Tongue (tissue), 2 donors: ENCODE results near the gene HNRNPUL2. TPM values are rescaled to one million over a fixed set of nuclear protein-coding genes. Genes with fewer than 3 reads are reported as not detected.
"Not testable (repeated sequence)": the region's sequence is repeated elsewhere in the genome, so short reads cannot be mapped to it uniquely, and the experiment has no call there.

ENCODE experiments used
- DNase-seq: peaks from one replicate; pipeline ENCODE4 v3.0.0-alpha.2; 2015
- total RNA-seq: library from RNA; depleted of rRNA; stranded (reverse); fragments of >200 nt; gene quantifications from one replicate; pipeline ENCODE4 v1.2.3, GENCODE V29; 2014

HNRNPUL2 gene
- total RNA-seq, 1 donor from 2014 or later = 39.0 TPM

DNA sequence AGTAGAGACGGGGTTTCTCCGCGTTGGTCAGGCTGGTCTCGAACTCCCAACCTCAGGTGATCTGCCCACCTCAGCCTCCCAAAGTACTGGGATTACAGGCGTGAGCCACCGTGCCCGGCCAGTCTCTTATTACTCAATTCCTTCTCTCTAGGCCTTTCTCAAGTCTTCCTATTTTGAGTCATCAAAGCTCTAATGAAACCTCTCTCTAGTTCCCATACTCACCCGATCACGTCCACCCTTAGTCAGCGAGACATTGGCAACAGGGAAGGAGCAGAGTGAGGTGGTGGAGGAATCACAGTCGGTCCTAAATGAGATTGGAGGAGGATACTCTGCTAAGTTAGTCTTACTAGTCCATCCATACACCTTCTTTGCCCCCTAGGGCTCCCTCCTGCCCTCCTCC is 25.0 kb downstream of the HNRNPUL2 start:
- DNase-seq = no peak

GRCh38 chr11:62694455-62695167 is 32.6 kb downstream of the HNRNPUL2 start:
- DNase-seq = peak; percentile 89

GRCh38 chr11:62693624-62694023 is 33.6 kb downstream of the HNRNPUL2 start:
- not testable (repeated sequence) for DNase-seq

DNA sequence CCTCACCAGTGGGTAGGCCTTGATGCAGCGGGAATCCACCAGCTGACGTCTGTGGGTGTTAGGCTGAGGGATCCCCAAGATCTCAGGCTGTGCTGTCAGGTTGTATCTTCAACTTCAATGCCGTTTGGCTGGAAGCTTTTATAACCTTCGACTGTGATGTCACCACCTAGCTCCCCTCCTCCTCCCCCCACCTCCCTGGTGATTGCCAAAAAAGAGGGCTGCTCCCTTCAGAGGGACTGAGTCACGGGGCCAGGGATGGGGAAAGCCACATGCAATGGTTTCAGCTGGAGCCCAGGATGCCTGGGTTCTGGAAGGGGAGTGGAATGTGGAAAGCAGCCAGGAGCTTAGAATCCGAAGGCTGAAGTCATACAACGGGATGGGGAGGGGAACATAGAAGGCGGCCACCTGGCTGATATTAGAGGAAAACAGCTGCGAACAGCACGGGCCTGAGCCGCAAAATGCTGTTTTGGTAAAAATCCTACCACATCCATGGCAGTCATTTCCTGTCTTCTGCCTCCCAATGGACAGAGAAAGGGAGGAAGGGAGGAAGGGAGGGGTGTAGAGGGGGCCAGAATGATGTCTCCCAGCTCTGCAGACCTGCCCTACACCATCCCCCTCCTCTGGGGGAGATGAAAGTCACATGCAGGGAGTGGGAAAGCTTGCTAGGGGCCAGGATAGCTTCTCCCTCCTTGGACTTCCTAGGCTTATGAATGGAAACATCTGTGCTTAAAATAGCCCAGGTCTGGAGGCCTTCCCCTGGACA is 37.7 kb downstream of the HNRNPUL2 start, which contains the start of gene LRRN4CL:
Gene LRRN4CL, minus strand, starts transcription at position 110 of the 763 bp plus-strand sequence. CDS start 1,022 bp downstream, outside the sequence.
- peak; percentile 87 for DNase-seq

- DNase-seq = no peak
Measured at GRCh38 chr11:62688491-62688890, 38.8 kb downstream of the HNRNPUL2 start.

- no peak for DNase-seq
Measured at GRCh38 chr11:62687508-62688396, 39.5 kb downstream of the HNRNPUL2 start.

DNA sequence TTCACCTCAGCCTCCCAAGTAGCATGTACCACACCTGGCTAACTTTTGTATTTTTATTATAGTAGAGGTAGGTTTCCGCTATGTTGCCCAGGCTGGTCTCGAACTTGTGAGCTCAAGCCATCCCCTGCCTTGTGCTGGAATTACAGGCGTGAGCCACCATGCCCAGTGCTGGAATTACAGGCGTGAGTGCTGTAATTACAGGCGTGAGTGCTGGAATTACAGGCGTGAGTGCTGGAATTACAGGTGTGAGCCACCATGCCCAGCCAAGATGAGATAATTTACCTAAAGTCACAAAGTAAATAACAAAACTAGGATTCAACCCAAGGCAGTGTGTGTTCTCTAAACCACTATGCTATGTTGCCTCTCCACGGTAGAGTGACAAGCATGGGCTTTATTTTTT is 44.7 kb downstream of the HNRNPUL2 start:
- DNase-seq = no peak

GRCh38 chr11:62680825-62681240 is 46.4 kb downstream of the HNRNPUL2 start:
- peak; percentile 65 for DNase-seq

DNA sequence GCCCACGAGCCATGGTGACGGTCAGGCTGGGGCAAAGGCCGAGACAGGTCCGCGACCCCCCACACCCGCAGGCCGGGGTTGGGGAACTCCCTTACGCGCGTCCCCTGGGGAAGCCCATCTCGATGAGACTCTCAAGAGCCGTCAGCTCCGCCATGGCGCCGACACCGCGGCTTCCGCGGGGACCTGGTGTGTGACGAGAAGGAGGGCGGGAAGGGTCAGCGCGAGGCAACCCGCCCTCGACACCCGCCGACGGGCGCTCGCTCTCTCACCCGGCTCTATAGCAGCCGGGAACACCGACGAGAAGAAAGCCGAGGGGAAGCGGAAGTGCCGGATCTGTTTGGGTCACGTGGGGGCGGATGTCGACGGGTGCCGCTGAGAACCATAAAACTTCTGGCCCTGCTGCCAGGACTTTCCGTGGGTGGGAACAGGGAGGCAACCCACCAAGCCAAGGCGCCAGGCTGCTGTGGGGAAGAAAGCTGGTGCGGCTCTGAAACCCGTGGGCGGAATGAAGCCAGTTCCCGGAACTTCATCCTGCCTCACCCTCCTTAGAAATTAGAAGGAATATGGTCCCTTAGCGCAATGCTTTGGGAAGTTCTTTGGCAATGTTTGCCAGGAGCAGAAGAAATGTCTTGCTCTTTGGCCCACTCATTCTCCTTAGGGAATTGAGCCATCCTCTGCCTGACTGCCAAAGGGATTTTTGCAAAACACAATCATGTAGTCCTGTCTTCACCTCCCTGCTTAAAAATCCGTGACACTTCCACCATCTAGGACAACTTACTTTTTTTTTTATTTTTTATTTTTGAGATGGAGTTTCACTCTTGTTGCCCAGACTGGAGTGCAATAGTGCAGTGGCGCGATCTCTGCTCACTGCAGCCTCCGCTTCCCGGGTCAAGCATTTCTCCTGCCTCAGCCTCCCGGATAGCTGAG is 48.2 kb downstream of the HNRNPUL2 start, which contains the start of gene UBXN1:
Gene UBXN1, minus strand, starts transcription at position 304 of the 927 bp plus-strand sequence. Its CDS starts 150 bp downstream, at position 154.
- DNase-seq = peak; percentile 96

DNA sequence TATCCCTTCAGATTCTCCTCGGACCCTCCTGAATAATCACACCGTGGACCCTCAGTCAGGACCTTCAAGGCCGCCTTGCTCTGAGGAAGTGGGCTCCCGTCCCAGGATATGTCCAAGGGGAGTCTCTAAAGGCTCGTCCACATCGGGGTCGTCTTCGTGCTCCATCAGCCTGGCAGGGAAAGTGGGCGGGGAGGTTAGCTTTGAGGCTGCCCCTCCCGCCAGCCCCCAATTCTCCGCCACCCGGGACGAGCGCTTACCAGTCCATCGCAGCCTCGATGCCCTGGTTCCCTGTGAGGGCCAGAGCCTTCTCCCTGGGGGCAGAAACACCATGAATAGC is 48.9 kb downstream of the HNRNPUL2 start:
- DNase-seq = no peak

- DNase-seq = no peak
Measured at GRCh38 chr11:62677714-62678113, 49.5 kb downstream of the HNRNPUL2 start.

DNA sequence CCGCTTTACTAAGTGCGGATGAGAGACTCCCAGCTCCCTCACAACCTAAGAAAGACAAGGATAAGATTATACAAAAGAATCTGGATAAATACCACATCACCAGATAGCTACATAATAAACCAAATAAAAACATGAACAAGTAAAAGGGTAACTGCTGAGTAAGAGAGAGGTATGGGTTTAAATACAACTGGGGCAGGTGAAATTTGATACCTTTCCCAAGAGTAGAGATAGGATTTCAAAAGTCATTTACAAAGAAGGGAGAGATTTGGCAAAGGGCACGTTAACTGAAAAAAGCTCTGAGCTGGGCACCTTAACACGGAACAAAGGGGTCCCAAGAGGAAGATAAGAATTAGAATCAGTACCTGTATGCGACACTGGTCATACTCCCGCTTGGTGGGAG is 50.1 kb downstream of the HNRNPUL2 start:
- no peak for DNase-seq

DNA sequence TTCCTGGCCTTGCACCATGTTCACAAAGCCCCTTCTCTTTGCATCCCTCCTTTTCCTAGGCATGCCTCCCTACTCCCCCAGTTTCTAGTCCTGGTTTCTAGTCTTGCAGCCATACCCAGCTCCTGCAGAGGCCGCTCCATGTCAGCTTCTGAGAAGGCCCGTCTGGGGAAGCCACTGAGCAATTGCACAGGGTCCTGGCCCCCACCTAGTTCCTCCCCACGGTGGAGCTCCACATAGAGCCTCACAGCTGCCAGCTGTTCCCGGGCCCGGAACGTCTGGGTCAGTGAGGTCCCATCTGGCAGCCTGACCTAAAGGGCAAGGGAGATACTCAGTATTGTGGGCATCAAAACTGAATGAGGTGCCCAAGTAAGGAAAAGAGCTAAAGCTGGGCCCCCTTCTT is 50.6 kb downstream of the HNRNPUL2 start:
- DNase-seq = no peak

DNA sequence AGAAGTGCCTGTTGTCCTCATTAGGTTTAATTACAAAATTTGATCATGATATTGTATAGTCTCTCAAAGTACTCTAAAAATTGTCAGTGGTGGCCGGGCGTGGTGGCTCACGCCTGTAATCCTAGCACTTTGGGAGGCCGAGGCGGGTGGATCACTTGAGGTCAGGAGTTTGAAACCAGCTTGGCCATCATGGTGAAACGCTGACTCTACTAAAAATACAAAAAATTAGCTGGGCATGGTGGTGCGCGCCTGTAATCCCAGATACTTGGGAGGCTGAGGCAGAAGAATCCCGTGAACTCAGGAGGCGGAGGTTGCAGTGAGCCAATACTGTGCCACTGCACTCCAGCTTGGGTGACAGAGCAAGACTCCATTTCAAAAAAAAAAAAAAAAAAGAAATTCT is 51.8 kb downstream of the HNRNPUL2 start:
- DNase-seq = not testable (repeated sequence)

GRCh38 chr11:62673196-62673525 is 54.1 kb downstream of the HNRNPUL2 start:
- no peak for DNase-seq

DNA sequence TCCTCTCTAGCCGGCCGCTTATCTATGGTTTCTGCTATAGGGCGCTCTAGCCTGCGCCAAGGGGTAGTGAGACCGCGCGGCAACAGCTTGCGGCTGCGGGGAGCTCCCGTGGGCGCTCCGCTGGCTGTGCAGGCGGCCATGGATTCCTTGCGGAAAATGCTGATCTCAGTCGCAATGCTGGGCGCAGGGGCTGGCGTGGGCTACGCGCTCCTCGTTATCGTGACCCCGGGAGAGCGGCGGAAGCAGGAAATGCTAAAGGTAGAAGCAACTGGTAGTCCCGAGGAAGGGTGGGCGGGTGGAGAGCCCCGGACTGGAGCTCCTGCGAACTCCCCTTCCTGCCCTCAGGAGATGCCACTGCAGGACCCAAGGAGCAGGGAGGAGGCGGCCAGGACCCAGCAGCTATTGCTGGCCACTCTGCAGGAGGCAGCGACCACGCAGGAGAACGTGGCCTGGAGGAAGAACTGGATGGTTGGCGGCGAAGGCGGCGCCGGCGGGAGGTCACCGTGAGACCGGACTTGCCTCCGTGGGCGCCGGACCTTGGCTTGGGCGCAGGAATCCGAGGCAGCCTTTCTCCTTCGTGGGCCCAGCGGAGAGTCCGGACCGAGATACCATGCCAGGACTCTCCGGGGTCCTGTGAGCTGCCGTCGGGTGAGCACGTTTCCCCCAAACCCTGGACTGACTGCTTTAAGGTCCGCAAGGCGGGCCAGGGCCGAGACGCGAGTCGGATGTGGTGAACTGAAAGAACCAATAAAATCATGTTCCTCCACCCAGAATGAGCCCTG is 55.5 kb downstream of the HNRNPUL2 start, which contains the start of the genes LBHD1 and UQCC3:
Gene LBHD1, minus strand, starts transcription at position 660 of the 782 bp plus-strand sequence. CDS start 2,236 bp downstream, outside the sequence.
Gene UQCC3, plus strand, starts transcription at position 66 of the 782 bp plus-strand sequence. Its CDS starts 73 bp downstream, at position 139.
- peak; percentile 91 for DNase-seq

DNA sequence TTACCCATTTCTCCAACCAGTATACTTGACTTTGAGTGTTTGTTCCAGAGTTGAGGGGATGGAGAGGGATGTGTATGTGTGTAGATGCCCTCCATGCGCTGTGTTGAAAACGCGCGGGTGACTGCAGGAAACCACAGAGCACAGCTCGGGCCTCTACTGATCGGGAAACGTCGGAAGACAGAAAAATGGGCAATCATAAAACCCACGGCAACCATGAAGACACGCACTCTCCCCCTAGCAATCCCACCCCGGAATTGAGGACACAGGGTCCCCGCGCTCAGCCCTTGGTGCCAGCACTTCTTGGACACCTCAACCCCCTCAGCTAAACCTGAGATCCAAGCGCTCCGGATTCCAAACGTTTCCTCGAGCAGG is 56.0 kb downstream of the HNRNPUL2 start:
- DNase-seq = no peak

DNA sequence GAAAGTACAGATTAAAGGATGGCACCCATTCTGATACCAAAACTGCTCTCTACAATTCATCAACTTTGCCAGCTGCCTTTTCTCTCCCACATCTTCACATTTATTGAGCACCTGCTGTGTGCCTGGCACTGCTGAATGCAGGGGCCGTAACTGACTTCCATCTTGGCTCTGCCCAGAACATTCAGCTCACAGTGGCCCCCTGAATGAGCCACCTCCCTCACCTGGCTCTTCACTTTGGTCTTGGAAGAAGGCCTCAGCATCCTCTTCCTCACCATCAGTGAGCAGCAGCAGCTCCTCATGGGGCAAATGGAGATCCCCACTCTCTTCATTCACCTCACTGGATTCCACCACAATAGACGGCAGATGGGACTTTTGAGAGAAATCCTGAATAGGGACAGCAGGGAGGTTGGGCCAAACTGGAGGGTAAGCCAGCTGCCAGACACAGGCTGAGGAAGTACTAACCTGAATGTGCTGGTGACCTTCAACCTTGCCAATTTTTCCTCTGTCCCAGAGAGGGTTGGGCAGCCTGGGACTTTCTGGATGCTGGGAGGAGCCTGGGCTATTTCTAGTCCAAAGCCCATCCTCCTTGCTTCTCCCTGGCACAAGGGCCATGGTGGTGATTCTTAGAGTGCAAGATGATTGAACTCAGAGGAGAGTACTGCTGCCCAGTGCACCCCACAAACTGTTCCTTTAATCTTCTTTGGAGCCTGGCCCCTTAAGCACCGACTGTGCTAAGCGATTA is 57.7 kb downstream of the HNRNPUL2 start:
- DNase-seq = no peak

DNA sequence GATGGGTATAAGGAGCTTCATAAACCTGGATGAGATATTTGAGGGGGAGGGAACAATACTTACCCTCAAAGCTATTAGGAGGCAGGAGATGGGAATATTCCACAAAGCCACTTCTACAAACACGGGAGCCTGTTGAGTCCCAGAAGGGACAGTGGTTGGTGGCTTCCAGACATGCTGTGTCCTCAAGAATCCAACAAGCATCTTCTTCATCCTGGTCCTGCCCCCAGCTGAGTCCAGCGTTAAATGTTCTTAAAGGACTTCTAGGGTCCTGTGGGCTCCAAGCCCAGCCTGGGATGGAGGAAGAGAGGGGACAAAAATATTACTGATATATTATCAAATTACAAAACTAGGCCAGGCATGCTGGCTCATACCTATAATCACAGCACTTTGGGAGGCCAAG is 59.8 kb downstream of the HNRNPUL2 start:
- DNase-seq = no peak
